ENCODE results near the gene BACE1.
"Not testable (repeated sequence)": the region's sequence is repeated elsewhere in the genome, so short reads cannot be mapped to it uniquely, and the experiment has no call there.

The BACE1 gene

GRCh38 chr11:117316197-117316961 lies at the start of gene BACE1:
BACE1 (minus strand) TSS chr11:117316256; CDS start chr11:117315795, 461 bp downstream.
- DNase-seq, result peak; percentile 82

DNA sequence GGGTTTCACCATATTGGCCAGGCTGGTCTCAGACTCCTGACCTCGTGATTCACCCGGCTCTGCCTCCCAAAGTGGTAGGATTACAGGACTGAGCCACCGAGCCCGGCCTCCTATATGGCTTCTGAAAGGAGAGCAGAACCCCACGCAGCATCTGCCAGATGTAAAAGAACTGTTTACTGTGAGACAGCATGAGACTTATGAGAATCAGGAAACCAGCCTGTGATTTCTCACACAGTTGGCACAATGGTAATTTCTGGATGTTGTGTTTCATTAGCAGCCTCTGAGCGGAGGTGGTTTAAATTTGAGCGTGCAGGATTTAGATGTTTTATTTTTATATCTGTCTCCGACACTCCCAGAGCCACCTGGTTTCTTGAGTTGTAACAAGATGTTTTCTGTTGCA lies 45.4 kb upstream of the BACE1 start:
- DNase-seq, result no peak

- no peak for DNase-seq
Measured at GRCh38 chr11:117356126-117356890, 40.3 kb upstream of the BACE1 start.

DNA sequence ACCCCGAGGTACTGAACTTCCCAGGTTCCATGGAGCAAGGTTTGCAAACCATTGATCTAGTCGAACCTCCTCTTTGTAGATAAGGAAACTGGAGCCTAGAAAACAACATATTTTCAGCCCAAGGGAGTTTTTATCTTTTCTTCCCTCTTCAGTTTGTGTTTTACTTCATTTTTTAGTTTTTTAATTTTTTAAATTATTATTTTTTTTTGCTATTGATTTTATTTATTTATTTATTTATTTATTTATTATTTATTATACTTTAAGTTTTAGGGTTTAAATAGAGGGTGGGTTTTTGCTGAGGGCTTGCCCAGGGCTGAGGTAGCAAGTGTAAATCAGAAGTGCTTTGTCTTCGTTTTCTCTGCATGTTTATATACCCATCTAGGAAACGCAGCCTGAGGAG lies 38.5 kb upstream of the BACE1 start:
- no peak for DNase-seq

DNA sequence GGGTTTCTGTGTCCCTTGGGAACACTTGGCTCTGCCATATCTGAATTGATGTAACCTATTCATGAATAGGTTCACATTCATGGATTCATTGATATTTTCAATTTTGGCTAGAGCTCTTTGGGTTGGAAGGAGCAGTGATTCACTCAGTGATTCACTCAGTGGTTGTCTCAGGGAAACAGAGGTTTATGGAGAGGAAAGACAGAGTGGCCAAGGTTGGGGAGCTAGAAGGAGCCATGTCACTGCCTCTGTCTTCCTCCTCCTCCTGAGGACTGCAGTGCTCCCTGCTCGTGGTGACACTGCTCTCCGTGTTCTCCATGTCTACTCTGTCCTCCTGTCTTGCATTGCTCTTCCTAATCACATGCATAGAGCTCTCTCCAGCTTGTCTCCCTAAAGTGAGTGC lies 29.0 kb upstream of the BACE1 start:
- DNase-seq, result no peak

DNA sequence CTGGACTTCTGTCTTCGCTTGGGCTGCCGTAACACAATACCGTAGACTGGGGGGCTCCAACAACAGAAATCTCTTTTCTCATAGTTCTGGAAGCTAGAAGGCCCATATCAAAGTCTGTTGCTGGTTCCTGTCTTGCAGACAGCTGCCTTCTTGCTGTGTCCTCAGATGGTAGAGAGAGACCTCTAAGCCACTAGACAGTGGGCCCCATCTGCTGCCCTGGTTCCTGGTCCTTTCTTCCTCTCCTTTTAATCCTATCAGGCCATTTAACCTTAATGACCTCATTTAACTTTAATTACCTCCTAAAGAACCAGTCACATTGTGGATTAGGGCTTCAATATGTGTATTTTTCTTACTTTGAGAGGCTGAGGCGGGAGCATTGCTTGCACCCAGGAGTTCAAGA lies 21.0 kb upstream of the BACE1 start:
- no peak for DNase-seq

- no peak for DNase-seq
Measured at GRCh38 chr11:117335399-117335798, 19.3 kb upstream of the BACE1 start.

DNA sequence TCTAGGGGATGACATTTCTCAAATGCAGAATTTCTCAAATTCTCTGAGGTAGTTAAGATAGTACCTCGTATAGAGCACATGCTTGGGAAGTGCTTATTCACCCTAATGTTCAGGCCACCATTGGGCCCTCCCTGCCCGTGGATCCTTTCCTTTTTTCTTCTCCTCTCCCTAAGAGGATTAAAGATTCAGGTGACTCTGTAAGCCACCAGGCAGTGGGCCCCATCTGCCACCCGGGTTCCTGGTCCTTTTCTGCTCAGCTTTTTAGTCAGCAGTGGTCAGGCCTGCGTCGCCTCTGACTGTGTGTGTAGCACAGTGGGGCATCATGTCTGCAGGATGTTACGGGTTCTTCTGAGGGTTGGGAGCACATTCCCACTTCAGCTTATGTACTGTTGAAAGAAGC lies 18.8 kb upstream of the BACE1 start:
- no peak for DNase-seq

DNA sequence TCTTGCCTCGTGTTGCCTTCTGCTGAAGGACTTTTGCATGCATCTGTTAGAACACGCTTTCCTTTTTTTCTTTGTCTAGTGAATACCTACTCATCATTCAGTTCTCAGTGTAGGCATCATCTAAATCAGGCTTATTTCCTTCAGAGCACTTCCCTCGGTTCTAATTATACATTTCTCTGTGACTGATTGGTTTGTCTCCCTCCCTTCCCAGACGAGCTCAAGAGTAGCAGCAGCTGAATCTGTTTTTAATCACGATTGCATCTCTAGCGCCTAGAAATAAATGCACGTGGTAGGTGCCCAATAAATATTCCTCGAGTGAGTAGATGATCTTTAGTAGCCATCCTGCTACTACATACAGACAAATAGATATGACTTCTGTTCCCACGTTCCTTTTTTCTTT lies 17.9 kb upstream of the BACE1 start:
- no peak for DNase-seq

GRCh38 chr11:117332843-117333242 lies 16.8 kb upstream of the BACE1 start:
- no peak for DNase-seq

GRCh38 chr11:117328375-117329010 lies 12.4 kb upstream of the BACE1 start:
- DNase-seq, result no peak

DNA sequence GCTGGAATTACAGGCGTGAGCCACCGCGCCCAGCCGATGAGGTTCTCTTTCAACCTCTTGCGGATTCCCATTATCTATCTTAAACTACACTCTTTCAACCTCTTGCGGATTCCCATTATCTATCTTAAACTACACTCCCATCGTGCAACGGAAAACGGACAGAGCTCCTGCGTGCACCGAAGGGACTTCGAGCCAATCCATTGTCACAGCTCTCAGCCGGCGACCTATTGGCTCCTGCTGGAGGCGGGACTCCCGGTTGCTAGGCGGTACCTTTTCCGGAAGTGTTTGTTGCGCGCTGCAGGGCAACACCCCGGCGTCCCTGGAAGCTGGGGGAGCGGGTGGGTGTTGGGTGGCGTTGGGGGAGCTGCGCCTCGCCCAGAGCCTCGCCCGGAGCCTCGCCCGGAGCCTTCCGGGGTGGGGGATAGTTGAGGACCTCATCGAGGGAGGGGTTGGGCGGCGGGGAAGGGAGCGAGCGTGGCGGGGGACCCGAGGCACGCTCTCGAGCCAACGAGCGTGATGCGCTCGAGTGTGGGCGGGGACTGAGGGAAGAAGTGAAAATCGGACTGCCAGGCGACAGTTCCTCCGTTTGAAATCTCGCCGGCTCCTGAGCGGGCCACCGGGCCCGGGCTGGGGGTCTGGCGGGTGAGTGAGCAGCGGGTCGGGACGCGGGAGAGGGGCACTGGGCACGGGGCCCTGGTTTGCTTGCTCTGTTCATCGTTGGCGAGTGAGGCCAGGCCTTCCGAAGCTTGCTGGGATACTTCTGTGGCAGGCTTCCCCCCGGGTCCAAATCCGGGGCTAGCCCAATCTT lies 11.7 kb upstream of the BACE1 start, which contains the start of gene CEP164:
Gene CEP164 (plus strand): TSS at position 288 of the 808 bp plus-strand sequence. CDS start 10,733 bp downstream, outside the sequence.
- DNase-seq, result peak; percentile 95

DNA sequence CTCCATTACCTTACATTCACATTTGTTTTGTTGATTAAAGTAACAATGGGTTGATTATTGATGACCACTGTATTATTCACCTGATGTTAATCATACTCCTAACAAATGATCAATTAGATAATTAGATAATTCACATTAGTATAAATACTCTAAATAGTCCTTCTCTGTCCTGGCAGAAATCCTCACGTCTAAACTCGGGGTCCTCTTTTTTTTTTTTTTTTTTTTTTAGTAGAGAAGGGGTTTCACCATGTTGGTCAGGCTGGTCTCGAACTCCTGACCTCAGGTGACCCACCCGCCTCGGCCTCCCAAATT lies 11.2 kb upstream of the BACE1 start:
- DNase-seq, result not testable (repeated sequence)

DNA sequence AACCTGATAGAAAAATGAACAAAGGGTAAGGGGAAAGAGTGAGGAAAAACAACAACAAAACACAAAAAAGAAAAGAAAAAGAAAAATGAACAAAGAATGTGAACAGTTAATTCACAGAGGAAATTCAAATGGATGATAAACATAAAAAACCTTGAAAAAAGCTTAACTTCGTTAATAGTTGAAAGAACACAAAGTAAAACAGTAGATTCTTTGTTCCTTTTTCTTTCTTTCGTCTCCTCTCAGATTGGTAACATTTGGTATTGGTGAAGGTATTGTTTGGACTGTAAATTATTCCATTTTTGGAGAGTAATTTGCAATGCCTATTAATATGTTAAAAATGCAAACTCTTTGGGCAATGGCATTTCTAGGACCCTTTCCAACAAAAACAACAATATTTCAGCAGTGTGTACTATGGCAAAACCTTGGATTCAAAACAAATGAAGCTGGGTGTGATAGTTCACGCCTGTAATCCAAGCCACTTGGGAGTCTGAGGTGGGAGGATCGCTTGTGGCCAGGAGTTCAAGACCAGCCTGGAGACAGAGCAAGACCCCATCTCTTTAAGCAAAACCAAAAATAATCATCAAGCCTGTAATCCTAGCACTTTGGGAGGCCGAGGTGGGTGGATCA lies 3.3 kb upstream of the BACE1 start:
- no peak for DNase-seq

DNA sequence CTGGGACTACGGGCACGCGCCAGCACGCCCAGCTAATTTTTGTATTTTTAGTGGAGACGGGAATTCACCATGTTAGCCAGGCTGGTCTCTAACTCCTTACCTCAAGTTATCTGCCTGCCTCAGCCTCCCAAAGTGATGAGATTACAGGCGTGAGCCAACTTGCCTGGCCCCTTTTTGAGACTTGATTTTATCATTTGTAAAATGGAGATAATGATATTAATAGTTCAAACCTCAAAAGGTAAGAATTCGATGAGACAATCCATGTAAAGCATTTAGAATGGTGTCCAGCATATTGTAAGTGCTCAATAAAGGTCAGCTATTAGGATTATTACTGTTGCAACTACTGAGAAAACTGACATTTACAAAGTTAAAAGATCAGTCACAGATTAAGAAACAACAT lies 2.7 kb upstream of the BACE1 start:
- no peak for DNase-seq

- no peak for DNase-seq
Measured at GRCh38 chr11:117315285-117316196, 515 bp downstream of the BACE1 start.

GRCh38 chr11:117314840-117315239 lies 1.2 kb downstream of the BACE1 start:
- DNase-seq, result no peak

DNA sequence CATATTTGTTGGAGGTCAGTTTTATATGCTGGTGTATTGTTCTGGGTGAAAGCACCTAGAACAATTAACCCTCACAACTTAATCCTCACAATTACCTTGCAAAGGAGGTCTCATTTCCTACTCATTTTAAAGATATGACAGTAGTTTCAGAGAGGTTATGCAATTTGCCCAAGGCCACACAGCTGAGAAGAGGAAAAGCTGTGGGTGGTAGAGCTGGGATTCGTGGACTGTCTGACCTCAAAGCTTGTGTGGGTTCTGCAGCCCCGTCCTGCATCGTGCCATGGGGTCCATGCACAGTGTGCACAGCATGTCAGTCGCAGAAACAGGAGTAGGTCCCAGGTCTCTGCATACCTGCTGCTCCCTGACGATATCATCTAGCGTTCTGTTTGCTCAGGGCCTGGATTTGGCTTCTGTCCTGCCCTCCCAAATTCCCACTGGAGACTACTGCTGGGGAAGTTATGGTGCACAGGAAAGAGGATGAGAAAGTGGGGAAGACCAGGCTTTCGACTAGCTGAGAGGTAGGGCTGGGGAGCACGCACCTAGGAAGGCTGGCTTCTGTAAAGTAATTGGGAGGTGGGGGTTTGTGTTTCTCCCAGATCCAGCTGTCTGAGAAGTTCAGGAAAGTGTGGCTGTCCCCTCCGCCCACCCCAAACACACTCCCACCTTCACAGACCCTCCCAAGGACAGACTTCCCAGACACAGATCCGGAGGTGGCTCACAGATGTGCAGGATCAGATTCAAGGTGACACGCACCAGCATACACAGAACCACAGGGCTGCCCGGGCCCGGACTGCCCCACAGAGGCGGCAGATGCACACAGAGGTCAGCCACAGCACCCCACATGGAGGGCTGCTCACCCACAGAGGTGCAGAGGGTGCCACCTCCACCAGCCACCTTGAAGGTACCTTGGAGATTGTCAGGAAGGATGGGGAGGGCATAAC lies 2.0 kb downstream of the BACE1 start:
- DNase-seq, result no peak

GRCh38 chr11:117313091-117313490 lies 3.0 kb downstream of the BACE1 start:
- no peak for DNase-seq

DNA sequence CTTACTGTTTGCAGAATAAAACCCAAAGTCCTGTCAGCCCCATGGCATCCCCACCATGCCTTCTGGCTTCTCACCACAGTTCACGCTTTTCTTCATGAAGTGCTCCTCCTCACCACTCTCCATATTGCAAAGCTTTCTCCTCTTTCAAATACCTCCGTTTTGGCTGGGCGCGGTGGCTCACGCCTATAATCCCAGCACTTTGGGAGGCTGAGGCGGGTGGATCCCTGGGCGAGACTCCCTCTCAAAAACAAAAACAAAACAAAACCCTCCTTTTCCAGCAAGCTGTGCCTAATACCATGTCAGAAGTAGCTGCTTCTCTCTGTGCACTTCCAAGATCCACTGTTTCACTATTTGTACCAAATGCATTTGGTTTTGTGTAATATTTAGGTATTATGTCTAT lies 6.7 kb downstream of the BACE1 start:
- no peak for DNase-seq
